Measurements from ENCODE around the gene HIPK2.

The HIPK2 gene

GRCh38 chr7:139656387-139656786 lies 121.4 kb downstream of the HIPK2 start:
- Histone ChIP-seq H3F3A (ENCODE audit: low read depth) (no peaks in the 10 kb centered on the region), H3K79me2 (ENCODE audit: insufficient read depth, low read length) (no peaks in the 10 kb centered on the region), H3K27me3 (ENCODE audit: insufficient read depth, low read length, poor library complexity, severe bottlenecking) (no peaks in the 10 kb centered on the region), H3K36me3 (ENCODE audit: insufficient read depth, low read length) (no peaks in the 10 kb centered on the region; the same call in 1 of the 2 replicates), H3K4me1 (ENCODE audit: insufficient read depth, low read length, poor library complexity, severe bottlenecking) (peaks cover 4% of the 10 kb centered on the region), H3K4me3 (ENCODE audit: low read length, poor library complexity, severe bottlenecking) (no peak overlapping the region), H2AFZ (ENCODE audit: low read length) (no peak overlapping the region), H3K9ac (ENCODE audit: low read depth, low read length, poor library complexity, severe bottlenecking) (no peak overlapping the region), H3K9me2 (replicated peaks; ENCODE audit: low read depth, low read length) (no peaks in the 10 kb centered on the region), H3K4me2 (ENCODE audit: low read depth, low read length, poor library complexity, severe bottlenecking) (no peak overlapping the region), H4K20me1 (ENCODE audit: insufficient read depth, low read length, poor library complexity, severe bottlenecking) (no peaks in the 10 kb centered on the region), H3K9me3 (ENCODE audit: insufficient read depth, low read depth, low read length) (no peaks in the 10 kb centered on the region)
- no peak for TF ChIP-seq EZH2phosphoT487 (IDR thresholded peaks at IDR 0.05; ENCODE audit: borderline replicate concordance)
- no peak for TF ChIP-seq CTCF (conservative IDR thresholded peaks at IDR 0.05; ENCODE audit: low read length)

- TF ChIP-seq EZH2phosphoT487 (IDR thresholded peaks at IDR 0.05; ENCODE audit: borderline replicate concordance) (no peak), CTCF (conservative IDR thresholded peaks at IDR 0.05; ENCODE audit: low read length) (no peak)
- H3K9ac ChIP-seq (ENCODE audit: low read depth, low read length, poor library complexity, severe bottlenecking) = no peak overlapping the region
These were observed 122.5 kb downstream of the HIPK2 start for GRCh38 chr7:139655305-139655704.

GRCh38 chr7:139654276-139655181 lies 123.3 kb downstream of the HIPK2 start:
- no peaks in the 10 kb centered on the region for H3K27me3 ChIP-seq (ENCODE audit: insufficient read depth, low read length, poor library complexity, severe bottlenecking)
- H3K79me2 ChIP-seq (ENCODE audit: insufficient read depth, low read length) = no peaks in the 10 kb centered on the region
- TF ChIP-seq EZH2phosphoT487 (IDR thresholded peaks at IDR 0.05; ENCODE audit: borderline replicate concordance) (no peak), CTCF (conservative IDR thresholded peaks at IDR 0.05; ENCODE audit: low read length) (no peak)
- no peaks in the 10 kb centered on the region for H3K9me2 ChIP-seq (replicated peaks; ENCODE audit: low read depth, low read length)
- H3F3A ChIP-seq (ENCODE audit: low read depth) = no peaks in the 10 kb centered on the region
- H3K4me3 ChIP-seq (ENCODE audit: low read length, poor library complexity, severe bottlenecking) = no peak overlapping the region
- no peak overlapping the region for H2AFZ ChIP-seq (ENCODE audit: low read length)
- no peak overlapping the region for H3K4me2 ChIP-seq (ENCODE audit: low read depth, low read length, poor library complexity, severe bottlenecking)
- H3K4me1 ChIP-seq (ENCODE audit: insufficient read depth, low read length, poor library complexity, severe bottlenecking) = no peaks in the 10 kb centered on the region
- H3K9ac ChIP-seq (ENCODE audit: low read depth, low read length, poor library complexity, severe bottlenecking) = no peak overlapping the region
- no peaks in the 10 kb centered on the region for H4K20me1 ChIP-seq (ENCODE audit: insufficient read depth, low read length, poor library complexity, severe bottlenecking)
- peaks cover 4% of the 10 kb centered on the region; the same call in 1 of the 2 replicates for H3K36me3 ChIP-seq (ENCODE audit: insufficient read depth, low read length)
- no peaks in the 10 kb centered on the region for H3K9me3 ChIP-seq (ENCODE audit: insufficient read depth, low read depth, low read length)

More at GRCh38 chr7:139655305-139655704, 122.5 kb downstream of the HIPK2 start:
- H3K4me1 ChIP-seq (ENCODE audit: insufficient read depth, low read length, poor library complexity, severe bottlenecking) = no peaks in the 10 kb centered on the region
- H2AFZ ChIP-seq (ENCODE audit: low read length) = no peak overlapping the region
- peaks cover 4% of the 10 kb centered on the region; the same call in 1 of the 2 replicates for H3K36me3 ChIP-seq (ENCODE audit: insufficient read depth, low read length)
- no peak overlapping the region for H3K4me3 ChIP-seq (ENCODE audit: low read length, poor library complexity, severe bottlenecking)
- H3K9me2 ChIP-seq (replicated peaks; ENCODE audit: low read depth, low read length) = no peaks in the 10 kb centered on the region
- no peaks in the 10 kb centered on the region for H3K79me2 ChIP-seq (ENCODE audit: insufficient read depth, low read length)
- H4K20me1 ChIP-seq (ENCODE audit: insufficient read depth, low read length, poor library complexity, severe bottlenecking) = no peaks in the 10 kb centered on the region
- no peaks in the 10 kb centered on the region for H3K9me3 ChIP-seq (ENCODE audit: insufficient read depth, low read depth, low read length)
- H3K4me2 ChIP-seq (ENCODE audit: low read depth, low read length, poor library complexity, severe bottlenecking) = no peak overlapping the region
- no peaks in the 10 kb centered on the region for H3F3A ChIP-seq (ENCODE audit: low read depth)
- no peaks in the 10 kb centered on the region for H3K27me3 ChIP-seq (ENCODE audit: insufficient read depth, low read length, poor library complexity, severe bottlenecking)
